ENCODE measurements around the gene SLC25A26.

DNA sequence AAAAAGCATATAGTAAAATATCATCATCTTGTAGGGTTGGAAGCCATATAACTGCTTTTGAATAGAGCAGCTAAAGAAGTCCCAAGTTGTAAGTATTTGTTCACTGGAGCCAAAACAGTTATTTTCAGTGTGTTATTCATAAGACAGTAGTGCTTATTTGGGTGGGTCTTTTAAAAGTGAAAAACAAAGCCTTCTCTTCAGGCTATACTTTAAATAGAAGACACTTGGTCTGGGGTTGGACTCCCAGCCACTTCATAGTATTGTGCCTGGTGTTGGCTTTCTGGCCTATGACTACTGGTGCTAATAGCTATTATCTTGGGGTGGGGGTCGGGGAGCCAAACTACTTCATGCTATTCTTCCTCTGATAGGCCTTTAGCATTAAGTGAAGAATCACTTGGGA is 135.2 kb downstream of the SLC25A26 start:
- no peak for TF ChIP-seq NFKBIZ (CRISPR knock-in tag; IDR thresholded peaks at IDR 0.05)
- no peak for TF ChIP-seq ZFP37 (CRISPR knock-in tag; IDR thresholded peaks at IDR 0.05; ENCODE audit: borderline replicate concordance)
- no peak for TF ChIP-seq ZNF589 (CRISPR knock-in tag; conservative IDR thresholded peaks at IDR 0.05)
- TF ChIP-seq, protein P1, sequence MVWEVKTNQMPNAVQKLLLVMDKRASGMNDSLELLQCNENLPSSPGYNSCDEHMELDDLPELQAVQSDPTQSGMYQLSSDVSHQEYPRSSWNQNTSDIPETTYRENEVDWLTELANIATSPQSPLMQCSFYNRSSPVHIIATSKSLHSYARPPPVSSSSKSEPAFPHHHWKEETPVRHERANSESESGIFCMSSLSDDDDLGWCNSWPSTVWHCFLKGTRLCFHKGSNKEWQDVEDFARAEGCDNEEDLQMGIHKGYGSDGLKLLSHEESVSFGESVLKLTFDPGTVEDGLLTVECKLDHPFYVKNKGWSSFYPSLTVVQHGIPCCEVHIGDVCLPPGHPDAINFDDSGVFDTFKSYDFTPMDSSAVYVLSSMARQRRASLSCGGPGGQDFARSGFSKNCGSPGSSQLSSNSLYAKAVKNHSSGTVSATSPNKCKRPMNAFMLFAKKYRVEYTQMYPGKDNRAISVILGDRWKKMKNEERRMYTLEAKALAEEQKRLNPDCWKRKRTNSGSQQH (CRISPR knock-in tag; IDR thresholded peaks at IDR 0.05; ENCODE audit: low read depth), result no peak
- no peak for TF ChIP-seq ZBTB7A (CRISPR knock-in tag; IDR thresholded peaks at IDR 0.05)
- TF ChIP-seq FOXJ3 (CRISPR knock-in tag; IDR thresholded peaks at IDR 0.05; ENCODE audit: borderline replicate concordance), result no peak
- TF ChIP-seq MAZ (IDR thresholded peaks at IDR 0.05; ENCODE audit: borderline replicate concordance, low read depth, low read length), result no peak
- no peak for TF ChIP-seq MAZ (CRISPR knock-in tag; IDR thresholded peaks at IDR 0.05; ENCODE audit: low read depth)
- no peak for TF ChIP-seq FOXO4 (CRISPR knock-in tag; conservative IDR thresholded peaks at IDR 0.05)
- no peak for TF ChIP-seq ZNF33B (CRISPR knock-in tag; IDR thresholded peaks at IDR 0.05)
- no peak for TF ChIP-seq TCF7L2 (IDR thresholded peaks at IDR 0.05; ENCODE audit: low read depth, low read length)
- TF ChIP-seq ZFP41 (CRISPR knock-in tag; IDR thresholded peaks at IDR 0.05; ENCODE audit: borderline replicate concordance), result no peak
- TF ChIP-seq CTCF (CRISPR knock-in tag; IDR thresholded peaks at IDR 0.05), result no peak
- no peak for TF ChIP-seq ZNF354B (CRISPR knock-in tag; IDR thresholded peaks at IDR 0.05)
